Tibial artery (tissue), 4 donors: ENCODE results near the gene GUCA2A.

Experiments used
- DNase-seq, 2 donors: peaks; one replicate each; pipeline ENCODE4 v3.0.0-alpha.2; 2019
- H3K27ac ChIP-seq, 2 donors: fragments of 200-600 bp; sonication (generic) in 1 of 2; 1 replicate in 1 of 2; 2 replicates in 1 of 2; pipeline ENCODE4 v1.5.1; 2018 to 2019; ENCODE audit warnings: mild to moderate bottlenecking in 1 of 2
- H3K27me3 ChIP-seq, 2 donors: fragments of 200-600 bp; sonication (generic) in 1 of 2; one replicate each; pipeline versions ENCODE4 v1.5.1 to v1.6.0; 2016 to 2019
- H3K36me3 ChIP-seq, 3 donors: fragments of 200-600 bp; sonication (generic) in 2 of 3; one replicate each; pipeline ENCODE4 v1.5.1; 2016 to 2019; ENCODE audit warnings: mild to moderate bottlenecking in 2 of 3
- H3K4me1 ChIP-seq, 4 donors: fragments of 200-600 bp; sonication (generic) in 2 of 4; 1 replicate in 3 of 4; 2 replicates in 1 of 4; pipeline ENCODE4 v1.5.1; 2016 to 2019
- H3K4me3 ChIP-seq, 2 donors: fragments of 200-600 bp; sonication (generic) in 1 of 2; 1 replicate in 1 of 2; 2 replicates in 1 of 2; pipeline ENCODE4 v1.5.1; 2018 to 2019; ENCODE audit warnings: mild to moderate bottlenecking in 2 of 2
- H3K9me3 ChIP-seq, 3 donors: fragments of 200-600 bp; sonication (generic) in 1 of 3; one replicate each; pipeline ENCODE4 v1.5.1; 2016 to 2019
- intact Hi-C: fragments of 100-400 bp; cut with DNase I; formaldehyde crosslinking; loops from one replicate; pipeline ENCODE4 v1.15.0; 2023; ENCODE audit warnings: low total_unique reads
- TF ChIP-seq, protein P1 (sequence below), 2 experiments: fragments of 200-600 bp in 1 of 2; fragments of 450-650 bp in 1 of 2; IDR thresholded peaks; one replicate each; pipeline ENCODE4 v1.5.1; 2017 to 2019; ENCODE audit warnings: antibody characterized with exemption in 2 of 2, mild to moderate bottlenecking in 1 of 2, moderate library complexity in 1 of 2

GUCA2A gene

DNA sequence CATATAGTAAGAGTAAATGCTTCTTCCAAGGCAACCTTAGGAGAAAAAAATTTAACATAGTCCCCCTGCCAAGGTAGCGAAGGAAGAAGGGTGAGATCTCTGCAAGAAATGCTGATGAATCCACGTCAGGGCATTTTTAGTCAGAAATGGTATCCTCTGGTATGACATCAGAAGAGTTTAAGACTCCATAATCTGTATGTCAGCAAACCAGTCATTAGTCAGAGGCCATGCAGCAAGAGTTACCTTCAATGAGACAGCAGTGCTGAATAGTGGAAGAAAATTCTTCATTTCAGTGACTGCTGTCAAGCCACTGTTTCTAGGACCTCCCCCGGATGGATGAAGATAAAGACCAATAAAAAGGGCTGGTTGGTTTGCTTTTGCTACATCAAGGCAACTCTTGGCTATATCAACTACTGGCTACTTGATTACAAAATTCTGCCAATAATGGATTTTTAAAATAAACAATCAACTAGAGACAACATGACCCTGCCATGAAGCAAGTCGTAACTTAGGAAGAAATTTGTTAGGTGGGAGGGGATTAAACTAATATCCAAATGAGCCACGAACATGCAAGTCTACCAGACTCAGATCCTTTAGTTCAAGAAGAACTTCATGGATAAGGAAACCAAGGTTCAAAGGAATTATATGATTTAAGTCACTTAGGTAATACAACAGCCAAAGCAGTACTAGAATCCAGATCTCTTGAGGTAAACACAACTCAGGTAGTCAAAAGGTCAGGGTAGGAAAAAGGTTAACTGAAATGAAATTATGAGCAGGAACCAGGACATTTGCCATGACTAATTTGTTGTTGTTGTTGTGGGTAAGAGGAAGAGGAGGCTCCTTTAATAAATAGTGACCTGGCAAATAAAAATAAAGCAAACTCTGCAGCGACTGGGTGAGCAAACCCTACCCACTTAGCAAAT is 25.6 kb upstream of the GUCA2A start:
- intact Hi-C loops, result no loop called here
- Histone ChIP-seq H3K4me1 (no peaks in the 10 kb centered on the region), H3K27me3 (no peaks in the 10 kb centered on the region), H3K9me3 (no peaks in the 10 kb centered on the region), H3K4me3 (no peak overlapping the region), H3K36me3 (peaks cover 6 to 60% (median 40%) of the 10 kb centered on the region in 3 donors), H3K27ac (no peak overlapping the region)
- DNase-seq, result no peak
- TF ChIP-seq, protein P1, sequence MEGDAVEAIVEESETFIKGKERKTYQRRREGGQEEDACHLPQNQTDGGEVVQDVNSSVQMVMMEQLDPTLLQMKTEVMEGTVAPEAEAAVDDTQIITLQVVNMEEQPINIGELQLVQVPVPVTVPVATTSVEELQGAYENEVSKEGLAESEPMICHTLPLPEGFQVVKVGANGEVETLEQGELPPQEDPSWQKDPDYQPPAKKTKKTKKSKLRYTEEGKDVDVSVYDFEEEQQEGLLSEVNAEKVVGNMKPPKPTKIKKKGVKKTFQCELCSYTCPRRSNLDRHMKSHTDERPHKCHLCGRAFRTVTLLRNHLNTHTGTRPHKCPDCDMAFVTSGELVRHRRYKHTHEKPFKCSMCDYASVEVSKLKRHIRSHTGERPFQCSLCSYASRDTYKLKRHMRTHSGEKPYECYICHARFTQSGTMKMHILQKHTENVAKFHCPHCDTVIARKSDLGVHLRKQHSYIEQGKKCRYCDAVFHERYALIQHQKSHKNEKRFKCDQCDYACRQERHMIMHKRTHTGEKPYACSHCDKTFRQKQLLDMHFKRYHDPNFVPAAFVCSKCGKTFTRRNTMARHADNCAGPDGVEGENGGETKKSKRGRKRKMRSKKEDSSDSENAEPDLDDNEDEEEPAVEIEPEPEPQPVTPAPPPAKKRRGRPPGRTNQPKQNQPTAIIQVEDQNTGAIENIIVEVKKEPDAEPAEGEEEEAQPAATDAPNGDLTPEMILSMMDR (IDR thresholded peaks at IDR 0.05), result no peak

DNA sequence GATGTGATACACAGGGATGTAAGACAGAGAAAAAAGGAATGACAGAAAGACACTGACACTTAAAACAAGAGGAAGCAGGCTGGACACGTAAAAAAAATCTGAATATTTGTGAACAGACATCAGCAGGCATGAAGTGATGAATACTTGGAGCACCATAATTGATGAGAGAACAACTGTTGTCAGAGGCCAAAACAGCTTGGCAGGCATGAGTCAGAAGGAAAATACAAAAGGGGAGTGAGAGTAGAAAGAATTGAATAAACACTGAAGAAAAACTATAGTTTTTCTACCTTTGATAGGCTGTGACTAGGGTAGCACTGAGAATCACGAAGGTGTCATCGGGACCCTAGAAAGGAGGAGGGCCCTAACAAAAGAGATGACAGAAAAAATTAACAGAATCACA is 21.6 kb upstream of the GUCA2A start:
- no peaks in the 10 kb centered on the region for H3K9me3 ChIP-seq
- H3K36me3 ChIP-seq, result peaks cover 7 to 44% (median 35%) of the 10 kb centered on the region in 3 donors
- H3K4me1 ChIP-seq, result no peaks in the 10 kb centered on the region
- TF ChIP-seq, protein P1 (IDR thresholded peaks at IDR 0.05), result no peak
- DNase-seq, result no peak
- H3K4me3 ChIP-seq, result no peak overlapping the region
- intact Hi-C loops, result no loop called here
- no peaks in the 10 kb centered on the region for H3K27me3 ChIP-seq
- H3K27ac ChIP-seq, result no peak overlapping the region

DNA sequence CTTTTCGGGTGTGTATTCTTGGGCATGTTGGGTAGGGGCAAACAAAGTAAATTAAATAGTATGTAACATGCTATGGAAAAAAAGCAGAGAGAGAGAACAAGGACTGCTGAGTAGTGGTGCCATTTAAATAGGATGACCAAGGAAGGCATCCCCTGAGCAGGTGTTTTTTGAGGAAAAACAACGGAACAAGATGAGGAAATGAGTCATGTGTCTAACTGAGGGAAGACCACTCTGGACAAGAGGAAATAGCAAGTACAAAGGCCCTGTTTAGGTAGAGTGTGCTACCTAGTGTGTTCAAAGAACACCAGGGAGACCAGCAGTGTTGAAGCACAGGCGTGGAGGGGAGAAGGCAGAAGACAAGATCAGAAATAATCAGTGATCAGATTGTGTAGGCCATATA is 20.1 kb upstream of the GUCA2A start:
- H3K27me3 ChIP-seq, result no peaks in the 10 kb centered on the region
- H3K36me3 ChIP-seq, result peaks cover 4 to 41% (median 35%) of the 10 kb centered on the region in 3 donors
- no peak overlapping the region for H3K4me3 ChIP-seq
- TF ChIP-seq, protein P1 (IDR thresholded peaks at IDR 0.05), result no peak
- H3K4me1 ChIP-seq, result peaks cover 0 to 8% (median 3%) of the 10 kb centered on the region in 4 donors
- intact Hi-C loops, result no loop called here
- H3K9me3 ChIP-seq, result no peaks in the 10 kb centered on the region
- no peak overlapping the region for H3K27ac ChIP-seq
- no peak for DNase-seq

DNA sequence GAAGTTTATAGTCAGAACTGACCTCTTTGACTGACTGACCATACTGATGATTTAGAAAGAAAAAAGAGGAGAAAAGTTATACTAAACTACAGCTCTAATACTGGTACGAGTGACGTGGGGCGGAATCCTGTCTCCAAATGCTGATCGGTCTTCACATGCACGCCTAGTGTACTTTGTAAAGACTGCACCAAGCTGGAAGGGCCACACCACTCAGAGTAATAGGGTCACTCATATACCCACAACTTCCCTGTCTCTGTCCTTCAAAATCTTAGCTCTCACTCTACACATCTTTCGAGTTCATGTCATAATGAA is 19.4 kb upstream of the GUCA2A start:
- no peak for DNase-seq
- TF ChIP-seq, protein P1 (IDR thresholded peaks at IDR 0.05), result no peak
- H3K27ac ChIP-seq, result no peak overlapping the region
- H3K36me3 ChIP-seq, result peaks cover 4 to 35% (median 30%) of the 10 kb centered on the region in 3 donors
- peaks cover 0 to 14% (median 5%) of the 10 kb centered on the region in 4 donors for H3K4me1 ChIP-seq
- H3K9me3 ChIP-seq, result no peaks in the 10 kb centered on the region
- H3K4me3 ChIP-seq, result no peak overlapping the region
- intact Hi-C loops, result no loop called here
- no peaks in the 10 kb centered on the region for H3K27me3 ChIP-seq

DNA sequence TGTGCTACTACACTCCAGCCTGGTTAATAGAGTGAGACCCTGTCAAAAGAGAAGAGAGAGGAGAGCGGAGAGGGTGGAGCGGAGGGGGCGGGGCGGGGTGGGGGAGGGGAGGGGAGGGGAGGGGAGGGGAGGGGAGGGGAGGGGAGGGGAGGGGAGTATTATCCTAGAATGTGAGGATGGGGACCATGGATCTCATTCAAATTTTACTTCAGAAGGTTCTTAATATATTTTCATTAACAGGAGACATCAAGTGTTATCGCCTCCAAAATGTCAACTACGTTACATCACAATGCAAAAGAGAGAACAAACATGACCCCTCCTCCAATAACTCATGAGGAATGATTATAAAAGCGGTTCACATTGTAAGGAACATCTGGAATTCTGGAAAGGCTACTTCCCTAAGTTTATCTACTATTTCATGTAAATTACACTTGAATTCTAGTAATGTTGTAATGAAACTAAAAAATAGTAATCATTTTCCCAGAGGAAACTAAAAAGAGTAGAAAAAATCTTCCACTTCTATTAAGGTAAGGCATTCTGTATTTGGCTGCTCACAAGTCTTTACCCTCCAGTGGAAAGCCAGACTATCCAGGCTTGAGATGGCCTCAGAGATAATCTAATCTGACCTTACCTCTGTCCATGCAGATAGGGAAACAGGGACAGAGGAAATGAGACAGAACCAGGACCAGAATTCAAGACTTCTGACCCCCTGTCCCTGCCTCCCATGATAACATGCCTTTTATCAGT is 18.8 kb upstream of the GUCA2A start:
- intact Hi-C loops, result no loop called here
- peaks cover 4 to 30% (median 25%) of the 10 kb centered on the region in 3 donors for H3K36me3 ChIP-seq
- no peak for DNase-seq
- TF ChIP-seq, protein P1 (IDR thresholded peaks at IDR 0.05), result no peak
- no peaks in the 10 kb centered on the region for H3K9me3 ChIP-seq
- peaks cover 0 to 19% (median 5%) of the 10 kb centered on the region in 4 donors for H3K4me1 ChIP-seq
- H3K27me3 ChIP-seq, result no peaks in the 10 kb centered on the region
- no peak overlapping the region for H3K27ac ChIP-seq
- no peak overlapping the region for H3K4me3 ChIP-seq
